NCI-H2171 (cell line): ENCODE measurements around the gene VEPH1.

Experiments used
- DNase-seq: peaks from one replicate; lab custom pipeline; 2025; lab: John Stamatoyannopoulos, UW

Gene VEPH1

GRCh38 chr3:157388976-157389375 lies 114.2 kb downstream of the VEPH1 start:
- DNase-seq, result no peak

GRCh38 chr3:157387708-157388435 lies 115.3 kb downstream of the VEPH1 start:
- DNase-seq, result no peak

GRCh38 chr3:157384491-157384890 lies 118.7 kb downstream of the VEPH1 start:
- DNase-seq, result no peak

GRCh38 chr3:157384031-157384430 lies 119.2 kb downstream of the VEPH1 start:
- no peak for DNase-seq

GRCh38 chr3:157381606-157382005 lies 121.6 kb downstream of the VEPH1 start:
- no peak for DNase-seq

- no peak for DNase-seq
Observed at GRCh38 chr3:157379525-157380140, 123.6 kb downstream of the VEPH1 start.

- DNase-seq, result no peak
Observed at GRCh38 chr3:157376603-157377300, 126.5 kb downstream of the VEPH1 start.

GRCh38 chr3:157375342-157375986 lies 127.8 kb downstream of the VEPH1 start:
- no peak for DNase-seq

GRCh38 chr3:157374933-157375332 lies 128.3 kb downstream of the VEPH1 start:
- DNase-seq, result no peak

GRCh38 chr3:157373783-157374182 lies 129.4 kb downstream of the VEPH1 start:
- DNase-seq, result no peak

- no peak for DNase-seq
Observed at GRCh38 chr3:157370867-157371266, 132.3 kb downstream of the VEPH1 start.

- no peak for DNase-seq
Observed at GRCh38 chr3:157369727-157370421, 133.3 kb downstream of the VEPH1 start.

- DNase-seq, result no peak
Observed at GRCh38 chr3:157368171-157368570, 135.0 kb downstream of the VEPH1 start.

- no peak for DNase-seq
Observed at GRCh38 chr3:157363393-157363792, 139.8 kb downstream of the VEPH1 start.

GRCh38 chr3:157362348-157362747 lies 140.9 kb downstream of the VEPH1 start:
- DNase-seq, result no peak

- DNase-seq, result no peak
Observed at GRCh38 chr3:157360044-157360443, 143.2 kb downstream of the VEPH1 start.

- no peak for DNase-seq
Observed at GRCh38 chr3:157356541-157356940, 146.7 kb downstream of the VEPH1 start.

- no peak for DNase-seq
Observed at GRCh38 chr3:157355276-157355675, 147.9 kb downstream of the VEPH1 start.

- no peak for DNase-seq
Observed at GRCh38 chr3:157354722-157355121, 148.5 kb downstream of the VEPH1 start.

GRCh38 chr3:157354254-157354653 lies 149.0 kb downstream of the VEPH1 start:
- no peak for DNase-seq

GRCh38 chr3:157353652-157354051 lies 149.6 kb downstream of the VEPH1 start:
- no peak for DNase-seq

GRCh38 chr3:157351981-157352380 lies 151.2 kb downstream of the VEPH1 start:
- no peak for DNase-seq
